ENCODE data around the gene SOX18.

DNA sequence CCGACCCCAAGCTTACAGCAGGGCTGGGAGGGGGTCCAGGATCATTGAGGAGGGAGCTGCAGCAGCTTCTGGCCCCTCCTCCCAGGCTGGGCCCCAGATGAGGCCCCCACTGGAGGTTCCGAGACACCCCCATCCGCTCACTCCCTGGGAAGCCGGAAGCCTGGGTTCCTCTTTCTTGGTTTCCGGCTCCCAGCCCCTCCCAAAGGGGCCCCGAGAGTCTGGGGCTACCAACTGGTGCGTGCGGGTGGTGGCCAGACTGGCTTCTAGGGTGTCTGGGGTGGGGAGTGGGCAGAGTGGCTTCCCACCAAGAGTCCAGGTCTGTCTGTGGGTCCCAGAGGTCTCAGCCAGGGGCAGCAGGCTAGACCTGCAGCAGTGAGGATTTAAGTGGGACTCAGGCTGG is 27.7 kb upstream of the SOX18 start:
- no peak for TF ChIP-seq POLR2AphosphoS5 (IDR thresholded peaks at IDR 0.05)
- TF ChIP-seq POLR2A (IDR thresholded peaks at IDR 0.05) = no peak
- TF ChIP-seq, protein P1, sequence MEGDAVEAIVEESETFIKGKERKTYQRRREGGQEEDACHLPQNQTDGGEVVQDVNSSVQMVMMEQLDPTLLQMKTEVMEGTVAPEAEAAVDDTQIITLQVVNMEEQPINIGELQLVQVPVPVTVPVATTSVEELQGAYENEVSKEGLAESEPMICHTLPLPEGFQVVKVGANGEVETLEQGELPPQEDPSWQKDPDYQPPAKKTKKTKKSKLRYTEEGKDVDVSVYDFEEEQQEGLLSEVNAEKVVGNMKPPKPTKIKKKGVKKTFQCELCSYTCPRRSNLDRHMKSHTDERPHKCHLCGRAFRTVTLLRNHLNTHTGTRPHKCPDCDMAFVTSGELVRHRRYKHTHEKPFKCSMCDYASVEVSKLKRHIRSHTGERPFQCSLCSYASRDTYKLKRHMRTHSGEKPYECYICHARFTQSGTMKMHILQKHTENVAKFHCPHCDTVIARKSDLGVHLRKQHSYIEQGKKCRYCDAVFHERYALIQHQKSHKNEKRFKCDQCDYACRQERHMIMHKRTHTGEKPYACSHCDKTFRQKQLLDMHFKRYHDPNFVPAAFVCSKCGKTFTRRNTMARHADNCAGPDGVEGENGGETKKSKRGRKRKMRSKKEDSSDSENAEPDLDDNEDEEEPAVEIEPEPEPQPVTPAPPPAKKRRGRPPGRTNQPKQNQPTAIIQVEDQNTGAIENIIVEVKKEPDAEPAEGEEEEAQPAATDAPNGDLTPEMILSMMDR (IDR thresholded peaks at IDR 0.05) = no peak
- TF ChIP-seq EP300 (IDR thresholded peaks at IDR 0.05) = no peak

Data from sigmoid colon (tissue), 4 donors.